HG02970 (cell line): ENCODE data around the gene ENSA.
"Not testable (repeated sequence)": the region's sequence is repeated elsewhere in the genome, so short reads cannot be mapped to it uniquely, and the experiment has no call there.

Source experiments
- ATAC-seq: cut with Tn5 transposase; IDR thresholded peaks from one replicate; pipeline ENCODE4 v1.9.1; 2021; ENCODE audit warnings: mild to moderate bottlenecking, moderate library complexity, moderate number of reproducible peaks; ENCODE audit not compliant: unreplicated experiment, low FRiP score

ENSA gene

GRCh38 chr1:150629115-150629928, at the start of gene ENSA:
Gene ENSA (minus strand): TSS chr1:150629612. CDS start chr1:150629470, 142 bp downstream.
- ATAC-seq, result peak; percentile 90

GRCh38 chr1:150678988-150679387, 49.6 kb upstream of the ENSA start:
- ATAC-seq, result no peak

- no peak for ATAC-seq
Measured at GRCh38 chr1:150674881-150675280, 45.5 kb upstream of the ENSA start.

GRCh38 chr1:150663321-150663720, 33.9 kb upstream of the ENSA start:
- no peak for ATAC-seq

GRCh38 chr1:150662811-150663210, 33.4 kb upstream of the ENSA start:
- no peak for ATAC-seq

GRCh38 chr1:150661156-150661555, 31.7 kb upstream of the ENSA start:
- no peak for ATAC-seq

GRCh38 chr1:150660584-150660983, 31.2 kb upstream of the ENSA start:
- no peak for ATAC-seq

GRCh38 chr1:150657064-150657463, 27.7 kb upstream of the ENSA start:
- ATAC-seq, result not testable (repeated sequence)

GRCh38 chr1:150654635-150655034, 25.2 kb upstream of the ENSA start:
- ATAC-seq, result not testable (repeated sequence)

- no peak for ATAC-seq
Measured at GRCh38 chr1:150650193-150650592, 20.8 kb upstream of the ENSA start.

- ATAC-seq, result no peak
Measured at GRCh38 chr1:150649441-150650075, 20.1 kb upstream of the ENSA start.

GRCh38 chr1:150642296-150642695, 12.9 kb upstream of the ENSA start:
- no peak for ATAC-seq

GRCh38 chr1:150641126-150641815, 11.9 kb upstream of the ENSA start:
- ATAC-seq, result not testable (repeated sequence)

- ATAC-seq, result not testable (repeated sequence)
Measured at GRCh38 chr1:150638430-150638829, 9.0 kb upstream of the ENSA start.

GRCh38 chr1:150634839-150635622, 5.6 kb upstream of the ENSA start:
- ATAC-seq, result not testable (repeated sequence)

- ATAC-seq, result no peak
Measured at GRCh38 chr1:150628766-150629114, 672 bp downstream of the ENSA start.

GRCh38 chr1:150627826-150628410, 1.5 kb downstream of the ENSA start:
- no peak for ATAC-seq

- no peak for ATAC-seq
Measured at GRCh38 chr1:150626150-150626549, 3.3 kb downstream of the ENSA start.

GRCh38 chr1:150624546-150624945, 4.9 kb downstream of the ENSA start:
- ATAC-seq, result not testable (repeated sequence)

GRCh38 chr1:150624134-150624533, 5.3 kb downstream of the ENSA start:
- ATAC-seq, result not testable (repeated sequence)
